T-cell (primary cell): ENCODE data around the gene UPF3B. TPM values are rescaled to one million over a fixed set of nuclear protein-coding genes. Genes with fewer than 3 reads are reported as not detected.
"Not testable (repeated sequence)": the region's sequence is repeated elsewhere in the genome, so short reads cannot be mapped to it uniquely, and the experiment has no call there.

Experiments
- ATAC-seq, 4 experiments: fragments of 200-7000 bp in 3 of 4; fragments of 150-1000 bp in 1 of 4; cut with Tn5 transposase; replicated peaks in 1 of 4; 1 replicate in 3 of 4; 2 replicates in 1 of 4; pipeline ENCODE4 v1.10.0; 2021; ENCODE audit warnings: moderate library complexity in 3 of 4, mild to moderate bottlenecking in 2 of 4, moderate number of reproducible peaks in 1 of 4
- CTCF ChIA-PET, 2 donors: fragments of 300-600 bp; sonication (Branson Sonifier 250); formaldehyde crosslinking; loops; one replicate each; lab custom pipeline; 2022; ENCODE audit warnings: antibody characterized with exemption in 2 of 2; lab: Charles Lee
- POLR2A ChIA-PET, 2 donors: fragments of 300-600 bp; sonication (Branson Sonifier 250); formaldehyde crosslinking; loops; one replicate each; lab custom pipeline; 2022; ENCODE audit warnings: antibody characterized with exemption in 2 of 2; lab: Charles Lee
- DNase-seq, 35 experiments: peaks; one replicate each; pipeline versions ENCODE4 v3.0.0 to v3.0.0-alpha.2; 2013 to 2023
- H3K27ac ChIP-seq: one replicate; pipeline ENCODE4 v1.5.1; 2013; ENCODE audit warnings: low read length
- H3K27me3 ChIP-seq, 2 experiments: replicated peaks in 1 of 2; 1 replicate in 1 of 2; 2 replicates in 1 of 2; pipeline versions ENCODE4 v1.6.1 to v1.7.0; 2013; ENCODE audit warnings: low read length in 1 of 2, mixed read lengths in 1 of 2; ENCODE audit not compliant: control insufficient read depth in 2 of 2, insufficient read depth in 2 of 2; ENCODE audit errors: extremely low read depth in 1 of 2
- H3K36me3 ChIP-seq, 2 donors: 1 replicate in 1 of 2; 2 replicates in 1 of 2; pipeline versions ENCODE4 v1.6.1 to v1.7.0; 2013; ENCODE audit warnings: low read length in 1 of 2; ENCODE audit not compliant: control insufficient read depth in 2 of 2, insufficient read depth in 1 of 2; ENCODE audit errors: extremely low read depth in 1 of 2
- H3K4me1 ChIP-seq, 2 experiments: 1 replicate in 1 of 2; 2 replicates in 1 of 2; pipeline versions ENCODE4 v1.6.1 to v1.7.0; 2013; ENCODE audit warnings: low read length in 2 of 2, mixed read lengths in 1 of 2; ENCODE audit not compliant: insufficient read depth in 2 of 2, control insufficient read depth in 1 of 2; ENCODE audit errors: extremely low read depth in 1 of 2
- H3K4me3 ChIP-seq, 2 donors: 1 replicate in 1 of 2; 2 replicates in 1 of 2; pipeline versions ENCODE4 v1.5.1 to v1.7.0; 2013; ENCODE audit warnings: mild to moderate bottlenecking in 2 of 2, low read length in 1 of 2, moderate library complexity in 1 of 2; ENCODE audit not compliant: control insufficient read depth in 1 of 2; ENCODE audit errors: extremely low read depth in 1 of 2
- H3K9me3 ChIP-seq: 2 replicates; pipeline ENCODE4 v1.7.0; 2013
- H3K27ac Mint-ChIP-seq, 2 donors: one replicate each; pipeline ENCODE4 v1.8.0; 2020 to 2021; ENCODE audit warnings: mild to moderate bottlenecking in 2 of 2, mixed read lengths in 2 of 2
- H3K27me3 Mint-ChIP-seq, 2 donors: one replicate each; pipeline ENCODE4 v1.8.0; 2021 to 2022; ENCODE audit warnings: mixed read lengths in 2 of 2
- H3K36me3 Mint-ChIP-seq: one replicate; pipeline ENCODE4 v1.8.0; 2021; ENCODE audit warnings: mixed read lengths
- H3K4me1 Mint-ChIP-seq, 3 donors: one replicate each; pipeline ENCODE4 v1.8.0; 2020 to 2022; ENCODE audit warnings: mixed read lengths in 3 of 3, mild to moderate bottlenecking in 1 of 3
- H3K4me3 Mint-ChIP-seq, 3 donors: one replicate each; pipeline ENCODE4 v1.8.0; 2020 to 2022; ENCODE audit warnings: mild to moderate bottlenecking in 3 of 3, mixed read lengths in 3 of 3, moderate library complexity in 3 of 3
- H3K9me3 Mint-ChIP-seq, 3 donors: one replicate each; pipeline ENCODE4 v1.8.0; 2020 to 2022; ENCODE audit warnings: mixed read lengths in 3 of 3
- WGBS: methylation state at CpG from one replicate; pipeline ENCODE4 v1.1.5; 2013; ENCODE audit warnings: missing lambda C conversion rate; ENCODE audit not compliant: insufficient coverage; 5-methylcytosine and 5-hydroxymethylcytosine counted together
- total RNA-seq, 35 experiments: library from RNA in 6 of 35; stranded (reverse) in 6 of 35; fragments of 120-200 nt in 1 of 35; gene quantifications; one replicate each; pipeline versions ENCODE4 v1.2.1 to v1.2.4 and lab custom pipeline; 2013 to 2026

The UPF3B gene
- total RNA-seq, 5 donors from 2014 or later (not counting 1 experiment from before 2014, with no cell fraction given) = 7.2 to 11.8 (median 9.6) TPM

- H3K4me1 ChIP-seq = peaks cover 0 to 4% of the 10 kb centered on the region in 2 experiments
- WGBS = 80% methylated on average over 1 of the region's 3 CpGs
- no peak for ATAC-seq
- H3K36me3 ChIP-seq = no peaks in the 10 kb centered on the region
- H3K27ac ChIP-seq = no peak overlapping the region
- ChIA-PET POLR2A (interaction anchor here in 1 of 2 donors (0.5 kb wide), 1 partner anchor 35 kb away, joined by 7 read pairs; no protein-coding TSS in a partner anchor), CTCF (interaction anchor here in 1 of 2 donors (0.6 to 0.7 kb wide), 2 partner anchors 28 to 68 kb away, joined by 3 read pairs; no protein-coding TSS in a partner anchor)
- Mint-ChIP-seq H3K27ac (no peak overlapping the region), H3K27me3 (peaks cover 0 to 5% of the 10 kb centered on the region in 2 donors), H3K4me3 (no peak overlapping the region), H3K9me3 (no peaks in the 10 kb centered on the region), H3K4me1 (peaks cover 0 to 5% (median 0%) of the 10 kb centered on the region in 3 donors), H3K36me3 (no peaks in the 10 kb centered on the region)
- H3K27me3 ChIP-seq = no peaks in the 10 kb centered on the region
- no peak for DNase-seq
- H3K9me3 ChIP-seq = no peaks in the 10 kb centered on the region
- H3K4me3 ChIP-seq = no peak overlapping the region
Observed at GRCh38 chrX:119816300-119816699, 36.5 kb downstream of the UPF3B start.

- WGBS = no CpG with 5 or more reads among the region's 1 CpG
- H3K36me3 ChIP-seq = no peaks in the 10 kb centered on the region
- ATAC-seq = no peak
- H3K27me3 ChIP-seq = no peaks in the 10 kb centered on the region
- Mint-ChIP-seq H3K36me3 (peaks cover 3% of the 10 kb centered on the region), H3K4me1 (no peaks in the 10 kb centered on the region), H3K27ac (no peak overlapping the region), H3K4me3 (no peak overlapping the region), H3K27me3 (no peaks in the 10 kb centered on the region), H3K9me3 (peaks cover 0 to 3% (median 0%) of the 10 kb centered on the region in 3 donors)
- ChIA-PET CTCF (no interaction called here), POLR2A (no interaction called here)
- H3K27ac ChIP-seq = no peak overlapping the region
- DNase-seq = no peak
- no peak overlapping the region for H3K4me3 ChIP-seq
- no peaks in the 10 kb centered on the region for H3K9me3 ChIP-seq
- H3K4me1 ChIP-seq = no peaks in the 10 kb centered on the region
Observed at GRCh38 chrX:119809185-119809666, 43.5 kb downstream of the UPF3B start.

- no CpG with 5 or more reads among the region's 4 CpGs for WGBS
- H3K36me3 Mint-ChIP-seq, H3K27ac ChIP-seq, H3K27ac Mint-ChIP-seq, CTCF ChIA-PET, H3K9me3 Mint-ChIP-seq, H3K4me3 ChIP-seq, H3K27me3 ChIP-seq, POLR2A ChIA-PET, H3K4me1 ChIP-seq, H3K9me3 ChIP-seq, H3K4me3 Mint-ChIP-seq, ATAC-seq, H3K27me3 Mint-ChIP-seq, H3K36me3 ChIP-seq, DNase-seq, H3K4me1 Mint-ChIP-seq: not testable (repeated sequence)
Observed at GRCh38 chrX:119808461-119808860, 44.3 kb downstream of the UPF3B start.

- Histone ChIP-seq H3K27ac (no peak overlapping the region), H3K4me1 (no peaks in the 10 kb centered on the region), H3K27me3 (no peaks in the 10 kb centered on the region), H3K9me3 (no peaks in the 10 kb centered on the region), H3K36me3 (no peaks in the 10 kb centered on the region), H3K4me3 (no peak overlapping the region)
- ChIA-PET POLR2A (no interaction called here), CTCF (interaction anchor here in 1 of 2 donors (0.7 kb wide), 1 partner anchor 1180 kb away, joined by 3 read pairs; no protein-coding TSS in a partner anchor)
- peaks cover 0 to 9% of the 10 kb centered on the region in 2 donors for H3K27me3 Mint-ChIP-seq
- no peaks in the 10 kb centered on the region for H3K4me1 Mint-ChIP-seq
- H3K9me3 Mint-ChIP-seq = peaks cover 0 to 3% (median 0%) of the 10 kb centered on the region in 3 donors
- no peak for ATAC-seq
- H3K4me3 Mint-ChIP-seq = no peak overlapping the region
- WGBS = no CpG with 5 or more reads among the region's 8 CpGs
- peaks cover 12% of the 10 kb centered on the region for H3K36me3 Mint-ChIP-seq
- no peak for DNase-seq
- H3K27ac Mint-ChIP-seq = no peak overlapping the region
Observed at GRCh38 chrX:119802546-119802945, 50.2 kb downstream of the UPF3B start.

DNA sequence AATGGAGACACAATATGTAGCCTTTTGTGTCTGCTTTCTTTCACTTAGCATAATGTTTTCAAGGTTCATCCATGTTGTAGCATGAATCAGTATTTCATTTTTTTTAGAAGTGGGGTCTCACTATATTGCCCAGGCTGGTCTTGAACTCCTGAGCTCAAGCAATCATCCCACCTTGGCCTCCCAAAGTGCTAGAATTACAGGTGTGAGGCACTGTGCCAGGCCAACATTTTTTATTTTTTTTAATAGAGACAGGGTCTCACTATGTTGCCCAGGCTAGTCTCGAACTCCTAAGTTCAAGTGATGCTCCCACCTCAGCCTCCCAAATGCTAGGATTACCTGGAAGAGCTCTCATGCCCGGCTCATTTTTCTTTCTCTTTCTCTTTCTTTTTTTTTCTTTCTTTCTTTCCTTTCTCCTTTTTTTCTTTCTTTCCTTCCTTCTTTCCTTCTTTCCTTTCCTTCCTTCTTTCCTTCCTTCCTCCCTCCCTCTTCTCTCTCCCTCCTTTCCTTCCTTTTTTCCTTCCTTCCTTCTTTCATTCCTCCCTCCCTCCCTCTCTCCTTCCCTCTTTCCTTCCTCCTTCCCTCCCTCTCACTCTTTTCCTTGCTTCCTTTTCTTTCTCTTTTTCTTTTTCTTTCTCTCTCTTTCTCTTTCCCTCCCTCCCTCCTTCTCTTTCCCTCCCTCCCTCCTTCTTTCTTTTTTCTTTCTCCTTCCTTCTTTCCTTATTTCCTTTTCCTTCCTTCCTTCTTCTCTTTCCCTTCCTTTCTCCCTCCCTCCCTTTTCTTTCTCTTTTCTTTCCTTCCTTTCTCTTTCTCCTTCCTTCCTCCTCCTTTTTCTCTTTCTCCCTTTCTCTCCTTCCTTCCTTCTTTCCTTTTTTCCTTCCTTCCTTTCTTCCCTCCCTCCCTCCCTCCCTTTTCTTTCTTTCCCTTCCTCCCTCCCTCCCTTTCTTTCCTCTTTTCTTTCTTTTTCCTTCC, 51.2 kb downstream of the UPF3B start:
- Histone ChIP-seq H3K27ac (no peak overlapping the region), H3K4me3 (no peak overlapping the region), H3K27me3 (no peaks in the 10 kb centered on the region), H3K4me1 (no peaks in the 10 kb centered on the region), H3K9me3 (no peaks in the 10 kb centered on the region), H3K36me3 (no peaks in the 10 kb centered on the region)
- Mint-ChIP-seq H3K4me3 (no peak overlapping the region), H3K4me1 (no peaks in the 10 kb centered on the region), H3K27me3 (peaks cover 0 to 9% of the 10 kb centered on the region in 2 donors), H3K36me3 (peaks cover 12% of the 10 kb centered on the region), H3K27ac (no peak overlapping the region), H3K9me3 (peaks cover 0 to 3% (median 0%) of the 10 kb centered on the region in 3 donors)
- ATAC-seq (no peak), DNase-seq (no peak)
- 86% methylated on average over 1 of the region's 2 CpGs for WGBS
- ChIA-PET CTCF (no interaction called here), POLR2A (no interaction called here)
